ENCODE results near the gene GAB2. TPM values are rescaled to one million over a fixed set of nuclear protein-coding genes. Genes with fewer than 3 reads are reported as not detected.
A peak's percentile ranks its signal among the peaks of the same experiment; 100 is the strongest.

Gene GAB2
- total RNA-seq, 1 donor from 2014 or later, result 22.4 TPM

DNA sequence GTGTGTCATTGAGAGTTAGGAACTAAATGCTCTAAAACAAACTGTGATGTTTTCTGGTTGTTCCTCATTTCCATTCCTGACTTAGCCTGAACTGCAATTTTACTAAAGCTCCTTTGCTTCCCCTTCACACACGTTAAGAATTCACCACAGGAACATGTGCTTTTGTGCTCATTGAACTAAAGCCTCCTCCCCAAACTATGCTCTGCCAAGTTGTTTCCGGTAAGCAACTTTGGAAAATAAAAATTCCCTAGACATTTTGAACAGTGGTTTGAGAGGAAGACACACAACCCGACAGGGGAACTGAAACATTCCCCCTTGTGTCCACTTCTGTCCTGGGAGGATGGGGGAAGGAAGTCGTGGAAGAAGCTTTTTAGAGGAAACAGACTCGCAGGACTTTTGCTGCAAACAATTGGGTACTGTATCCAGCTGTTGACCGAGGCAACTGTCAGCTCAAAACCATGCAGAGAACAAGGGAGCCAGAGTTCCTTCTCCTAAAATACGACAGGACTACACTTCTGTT, 66.9 kb downstream of the GAB2 start:
- Mint-ChIP-seq H3K4me3 (peak overlapping the region; percentile 65), H3K36me3 (ENCODE audit: low read depth) (no peaks in the 10 kb centered on the region), H3K9me3 (no peaks in the 10 kb centered on the region), H3K27me3 (no peaks in the 10 kb centered on the region), H3K27ac (peak overlapping the region; percentile 89), H3K4me1 (peaks cover 74% of the 10 kb centered on the region)
- intact Hi-C loops (cut with micrococcal nuclease), result loop anchor here (1.0 to 5.0 kb wide), 2 partner anchors 9 to 53 kb away; no protein-coding TSS in a partner anchor
- CTCF ChIA-PET, result interaction anchor here (1.0 to 1.2 kb wide), 3 partner anchors 11 to 214 kb away, joined by 3 to 4 read pairs (median 3); no protein-coding TSS in a partner anchor
- peak; percentile 63 for ATAC-seq (ENCODE audit: low read depth)
- POLR2A ChIA-PET, result interaction anchor here (0.6 to 1.5 kb wide), 2 partner anchors 67 to 107 kb away, joined by 6 to 13 read pairs; partner anchors contain the start of gene GAB2
- DNase-seq, result no peak
- TF ChIP-seq, protein P1, sequence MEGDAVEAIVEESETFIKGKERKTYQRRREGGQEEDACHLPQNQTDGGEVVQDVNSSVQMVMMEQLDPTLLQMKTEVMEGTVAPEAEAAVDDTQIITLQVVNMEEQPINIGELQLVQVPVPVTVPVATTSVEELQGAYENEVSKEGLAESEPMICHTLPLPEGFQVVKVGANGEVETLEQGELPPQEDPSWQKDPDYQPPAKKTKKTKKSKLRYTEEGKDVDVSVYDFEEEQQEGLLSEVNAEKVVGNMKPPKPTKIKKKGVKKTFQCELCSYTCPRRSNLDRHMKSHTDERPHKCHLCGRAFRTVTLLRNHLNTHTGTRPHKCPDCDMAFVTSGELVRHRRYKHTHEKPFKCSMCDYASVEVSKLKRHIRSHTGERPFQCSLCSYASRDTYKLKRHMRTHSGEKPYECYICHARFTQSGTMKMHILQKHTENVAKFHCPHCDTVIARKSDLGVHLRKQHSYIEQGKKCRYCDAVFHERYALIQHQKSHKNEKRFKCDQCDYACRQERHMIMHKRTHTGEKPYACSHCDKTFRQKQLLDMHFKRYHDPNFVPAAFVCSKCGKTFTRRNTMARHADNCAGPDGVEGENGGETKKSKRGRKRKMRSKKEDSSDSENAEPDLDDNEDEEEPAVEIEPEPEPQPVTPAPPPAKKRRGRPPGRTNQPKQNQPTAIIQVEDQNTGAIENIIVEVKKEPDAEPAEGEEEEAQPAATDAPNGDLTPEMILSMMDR (IDR thresholded peaks at IDR 0.05), result no peak

DNA sequence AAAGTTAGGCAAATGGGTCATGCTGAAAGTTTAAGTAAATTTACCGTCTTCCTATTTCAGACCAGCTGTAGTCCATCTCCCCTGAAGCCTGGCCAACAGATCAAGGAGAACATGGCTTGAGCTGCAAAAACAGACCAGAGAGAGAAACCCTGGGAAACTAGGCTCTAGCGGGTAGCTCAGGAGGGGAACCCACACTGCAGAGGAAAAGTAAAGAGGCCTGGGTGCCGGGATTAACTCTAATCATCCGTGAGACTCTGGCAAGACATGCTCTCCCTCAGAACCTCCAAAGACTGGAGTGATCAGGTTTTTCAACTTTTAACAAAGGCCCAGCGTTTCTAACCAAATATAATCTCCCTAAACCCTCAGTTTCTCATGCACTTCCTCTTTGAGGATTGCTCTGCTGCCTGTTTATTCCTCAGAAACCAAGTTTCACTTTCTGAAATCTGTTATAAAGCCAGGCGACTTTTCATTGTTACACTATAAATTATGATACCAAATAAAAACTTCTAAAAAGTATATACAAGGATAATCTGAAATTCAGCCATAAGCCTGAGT, 67.5 kb downstream of the GAB2 start:
- TF ChIP-seq, protein P1 (IDR thresholded peaks at IDR 0.05), result no peak
- Mint-ChIP-seq H3K27me3 (no peaks in the 10 kb centered on the region), H3K27ac (peak overlapping the region; percentile 89), H3K9me3 (no peaks in the 10 kb centered on the region), H3K4me3 (peak overlapping the region; percentile 65), H3K36me3 (ENCODE audit: low read depth) (no peaks in the 10 kb centered on the region), H3K4me1 (peaks cover 71% of the 10 kb centered on the region)
- ChIA-PET CTCF (interaction anchor here (1.0 kb wide), 1 partner anchor 66 kb away, joined by 4 read pairs; no protein-coding TSS in a partner anchor), POLR2A (interaction anchor here (0.6 to 1.5 kb wide), 2 partner anchors 68 to 106 kb away, joined by 6 to 13 read pairs; partner anchors contain the start of gene GAB2)
- peak; percentile 29 for ATAC-seq (ENCODE audit: low read depth)
- intact Hi-C loops (cut with micrococcal nuclease), result loop anchor here (1.0 to 5.0 kb wide), 2 partner anchors 9 to 53 kb away; no protein-coding TSS in a partner anchor
- DNase-seq, result no peak

DNA sequence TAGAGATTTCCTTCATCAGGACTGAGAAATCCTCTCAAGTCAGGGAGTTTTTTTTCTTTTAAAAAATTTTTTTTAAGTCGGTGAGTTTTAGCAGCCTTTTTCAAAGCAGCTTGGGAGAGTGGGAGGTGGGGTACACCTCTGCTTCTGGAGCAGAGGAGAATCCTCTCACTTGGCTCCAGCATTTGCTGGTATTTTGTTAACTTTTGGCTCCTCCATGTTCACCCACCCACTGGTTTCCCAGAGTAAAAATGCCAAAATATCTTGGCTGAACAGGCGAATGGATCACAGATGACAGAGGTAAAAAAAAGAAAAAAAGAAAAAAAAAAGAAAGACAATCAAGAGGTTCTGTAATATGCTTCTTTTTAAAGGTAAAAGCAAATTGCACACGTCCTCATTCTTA, 68.0 kb downstream of the GAB2 start:
- DNase-seq, result no peak
- Mint-ChIP-seq H3K36me3 (ENCODE audit: low read depth) (no peaks in the 10 kb centered on the region), H3K27ac (peak overlapping the region; percentile 89), H3K4me1 (peaks cover 66% of the 10 kb centered on the region), H3K4me3 (peak overlapping the region; percentile 65), H3K9me3 (no peaks in the 10 kb centered on the region), H3K27me3 (no peaks in the 10 kb centered on the region)
- POLR2A ChIA-PET, result no interaction called here
- TF ChIP-seq, protein P1 (IDR thresholded peaks at IDR 0.05), result no peak
- intact Hi-C loops (cut with micrococcal nuclease), result loop anchor here (1.0 to 5.0 kb wide), 2 partner anchors 8 to 52 kb away; no protein-coding TSS in a partner anchor
- CTCF ChIA-PET, result no interaction called here
- no peak for ATAC-seq (ENCODE audit: low read depth)

DNA sequence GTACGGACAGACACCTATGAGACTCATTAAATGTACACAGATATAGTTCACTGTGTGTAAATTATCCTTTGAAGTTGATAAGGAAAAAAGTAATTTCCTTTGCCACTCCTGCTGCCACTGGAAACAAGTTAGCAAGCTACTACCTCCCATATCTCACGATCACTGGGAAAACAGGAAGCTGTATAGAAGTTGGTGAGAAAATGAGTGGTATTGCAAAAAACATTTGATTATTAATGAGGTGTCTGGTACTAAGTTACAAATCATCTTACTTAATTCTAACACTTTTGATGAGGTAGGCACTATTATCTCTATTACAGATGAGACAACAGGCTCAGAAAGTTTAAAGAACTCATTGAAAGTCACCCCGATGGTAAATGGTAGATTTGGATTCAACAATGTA, 68.5 kb downstream of the GAB2 start:
- no peak overlapping the region for H3K4me3 Mint-ChIP-seq
- H3K27ac Mint-ChIP-seq, result peak overlapping the region; percentile 89
- ChIA-PET POLR2A (no interaction called here), CTCF (no interaction called here)
- no peaks in the 10 kb centered on the region for H3K9me3 Mint-ChIP-seq
- no peaks in the 10 kb centered on the region for H3K27me3 Mint-ChIP-seq
- ATAC-seq (ENCODE audit: low read depth) (no peak), DNase-seq (no peak)
- TF ChIP-seq, protein P1 (IDR thresholded peaks at IDR 0.05), result no peak
- intact Hi-C loops (cut with micrococcal nuclease), result no loop called here
- H3K4me1 Mint-ChIP-seq, result peaks cover 62% of the 10 kb centered on the region
- H3K36me3 Mint-ChIP-seq (ENCODE audit: low read depth), result no peaks in the 10 kb centered on the region

DNA sequence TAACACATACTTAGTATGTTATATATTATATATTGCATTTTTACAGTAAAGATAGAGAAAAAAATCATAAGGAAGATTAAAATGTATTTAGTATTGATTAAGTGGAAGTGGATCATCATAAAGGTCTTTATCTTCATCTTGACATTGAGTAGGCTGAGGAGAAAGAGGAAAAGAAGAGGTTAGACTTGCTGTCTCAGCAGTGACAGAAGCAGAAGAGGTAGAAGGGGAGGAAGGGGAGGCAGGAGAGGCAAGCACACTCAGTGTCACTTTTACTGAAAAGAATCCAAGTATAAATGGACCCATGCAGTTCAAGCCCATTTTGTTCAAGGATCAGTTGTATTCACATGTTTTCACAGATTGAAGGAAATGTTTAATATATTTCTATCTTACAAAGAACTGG, 69.7 kb downstream of the GAB2 start:
- no peak for ATAC-seq (ENCODE audit: low read depth)
- no peaks in the 10 kb centered on the region for H3K27me3 Mint-ChIP-seq
- DNase-seq, result no peak
- H3K9me3 Mint-ChIP-seq, result no peaks in the 10 kb centered on the region
- intact Hi-C loops (cut with micrococcal nuclease), result no loop called here
- no peak overlapping the region for H3K4me3 Mint-ChIP-seq
- no peak overlapping the region for H3K27ac Mint-ChIP-seq
- peaks cover 56% of the 10 kb centered on the region for H3K4me1 Mint-ChIP-seq
- TF ChIP-seq, protein P1 (IDR thresholded peaks at IDR 0.05), result no peak
- ChIA-PET CTCF (no interaction called here), POLR2A (no interaction called here)
- H3K36me3 Mint-ChIP-seq (ENCODE audit: low read depth), result no peaks in the 10 kb centered on the region
